GM19043 (cell line): ENCODE measurements around the gene DPH7.
"Not testable (repeated sequence)": the region's sequence is repeated elsewhere in the genome, so short reads cannot be mapped to it uniquely, and the experiment has no call there.

Experiments
- ATAC-seq: cut with Tn5 transposase; IDR thresholded peaks from one replicate; pipeline ENCODE4 v1.9.1; 2021; ENCODE audit warnings: low read depth; ENCODE audit not compliant: unreplicated experiment

DPH7 gene

DNA sequence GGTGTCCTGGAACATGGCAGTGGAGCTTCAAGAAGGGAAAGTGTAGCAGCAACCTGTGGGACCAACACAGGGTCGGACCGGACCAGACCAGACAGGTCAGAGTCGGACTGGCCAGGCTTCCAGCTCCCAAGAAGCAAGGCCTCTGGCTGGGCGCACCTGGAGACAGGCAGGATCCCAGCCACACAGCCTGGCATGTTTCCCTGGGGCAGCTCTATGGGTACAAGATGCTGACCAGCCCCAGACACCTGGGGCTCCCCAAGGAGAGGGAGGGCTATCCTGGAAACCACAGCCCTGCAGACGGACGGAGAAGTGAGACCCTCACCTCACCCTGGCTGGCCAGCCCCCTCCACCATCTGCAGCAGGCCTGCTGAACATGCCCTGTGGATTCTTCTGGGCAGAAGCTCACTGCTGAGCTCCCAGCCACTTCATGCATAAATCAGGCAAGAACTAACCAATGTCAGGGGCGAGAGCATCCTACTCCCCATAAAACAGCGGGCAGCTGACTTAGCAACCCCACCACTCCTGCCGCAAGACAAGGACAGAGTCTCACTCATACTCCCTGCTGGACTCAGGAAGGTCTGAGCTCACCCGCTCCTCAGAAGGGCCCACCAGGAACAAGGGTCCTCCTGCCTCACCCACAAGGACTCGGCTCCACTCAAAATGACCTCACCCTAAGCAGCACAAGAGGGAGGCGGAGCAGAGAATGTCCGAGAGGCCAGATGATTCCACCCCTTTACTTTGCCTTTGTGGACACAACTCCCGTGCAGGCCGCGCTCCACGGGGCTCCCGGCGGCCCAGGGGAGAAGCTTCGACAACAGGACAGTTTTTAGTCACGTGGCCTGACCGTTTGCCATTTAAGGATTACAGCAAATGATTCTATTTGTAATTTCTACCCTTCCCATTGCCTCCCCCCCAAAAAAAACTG, 2.9 kb upstream of the DPH7 start:
- no peak for ATAC-seq

DNA sequence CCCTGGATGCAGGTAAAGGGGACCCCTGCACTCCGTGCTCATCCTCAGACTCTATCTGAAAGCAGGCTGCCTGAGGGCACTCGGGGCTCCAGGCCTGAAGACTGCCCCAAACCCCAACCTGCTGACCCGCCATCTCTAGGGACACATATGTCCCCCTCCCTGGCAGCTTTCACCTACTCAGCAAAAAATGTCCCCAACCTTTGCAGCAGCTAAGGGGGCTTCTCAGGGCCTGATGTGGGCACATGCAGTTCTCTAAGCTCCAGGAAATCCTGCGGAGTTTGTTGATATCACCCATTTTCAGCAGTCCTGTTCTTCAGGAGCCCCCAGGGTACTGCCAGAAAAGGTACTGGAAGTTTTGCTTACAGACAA, 2.2 kb upstream of the DPH7 start:
- ATAC-seq: no peak

DNA sequence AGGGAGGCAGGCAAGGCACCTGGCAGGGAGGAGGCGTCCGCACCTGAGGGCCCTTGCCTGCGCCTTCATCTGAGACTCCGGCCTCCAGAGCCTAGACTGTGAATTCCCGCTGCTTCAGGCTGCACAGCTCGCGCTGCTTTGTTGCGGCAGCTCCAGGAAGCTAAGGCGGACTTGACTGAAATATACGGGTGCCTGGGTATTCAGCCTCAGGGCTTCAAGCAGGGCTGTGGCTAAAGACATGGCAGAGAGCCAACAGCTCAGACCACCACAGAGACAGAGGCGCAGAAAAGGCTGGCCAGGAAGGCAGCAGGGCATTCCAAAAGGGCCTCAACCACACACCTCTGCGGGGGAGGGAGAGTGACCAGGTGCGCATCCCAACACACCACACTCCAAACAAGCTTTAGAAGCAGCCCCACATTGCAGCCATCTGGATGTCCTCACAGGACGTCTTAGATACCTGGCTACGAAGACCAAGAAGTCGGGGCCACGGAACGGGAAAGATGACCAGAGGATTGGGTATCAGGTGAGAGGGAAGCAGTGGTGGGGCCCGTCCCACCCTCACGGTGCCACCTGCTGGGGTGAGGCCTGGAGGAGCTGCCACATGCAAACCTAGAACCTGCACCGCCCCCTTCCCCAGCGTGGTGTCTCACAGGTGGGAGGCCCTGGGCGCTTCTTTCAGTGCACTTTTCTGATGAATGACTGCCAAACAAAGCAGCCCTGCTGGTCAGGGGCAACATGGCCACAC, 1.7 kb upstream of the DPH7 start:
- ATAC-seq: no peak

DNA sequence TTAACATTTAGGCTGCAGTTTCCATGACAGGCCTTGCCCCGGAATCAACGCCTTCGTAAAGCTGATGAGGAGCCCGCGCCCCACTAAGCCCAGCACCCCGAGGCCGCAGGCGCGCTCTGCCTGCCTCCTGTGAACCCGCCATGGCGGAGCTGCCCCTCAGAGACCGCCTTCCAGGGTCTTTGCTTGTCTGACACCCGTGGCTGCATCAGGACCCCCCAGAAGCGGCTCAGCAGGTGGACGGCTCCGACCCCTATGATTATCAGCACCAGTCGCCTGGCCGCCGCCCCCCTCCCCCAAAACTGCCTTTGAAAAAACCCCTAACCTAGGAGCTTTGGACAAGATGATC, 507 bp upstream of the DPH7 start:
- ATAC-seq: no peak

DNA sequence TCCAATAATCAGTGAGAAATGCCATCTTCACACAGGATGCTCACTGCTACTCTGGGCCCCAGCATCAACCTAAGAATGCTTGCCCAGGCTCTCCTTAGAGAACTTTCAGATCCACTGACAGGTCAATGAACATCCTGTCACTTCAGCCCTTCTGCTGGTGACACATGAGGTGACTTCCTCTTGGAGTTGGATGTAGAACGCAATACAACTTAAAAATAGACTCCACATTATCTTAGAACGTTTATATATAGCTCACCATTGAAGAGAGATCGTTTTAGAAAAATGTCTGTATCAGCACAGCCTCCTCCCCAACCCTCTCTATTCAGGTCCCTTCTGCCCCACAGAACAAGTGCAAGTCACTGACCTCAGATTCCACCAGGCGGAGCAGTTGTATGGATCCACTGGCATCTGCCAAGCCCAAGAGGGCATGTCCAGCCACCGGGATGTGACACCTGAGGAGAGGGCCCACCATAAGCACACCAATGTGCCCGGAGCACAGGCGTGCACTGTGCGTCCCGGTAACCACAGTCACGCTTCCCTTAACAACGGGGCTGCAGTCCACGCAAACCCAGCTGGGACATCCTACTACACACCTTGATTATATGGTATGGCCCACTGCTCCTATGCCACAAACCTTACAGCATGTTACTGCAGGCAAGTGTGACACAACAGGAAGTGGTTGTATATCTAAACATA, 2.9 kb downstream of the DPH7 start:
- no peak for ATAC-seq

DNA sequence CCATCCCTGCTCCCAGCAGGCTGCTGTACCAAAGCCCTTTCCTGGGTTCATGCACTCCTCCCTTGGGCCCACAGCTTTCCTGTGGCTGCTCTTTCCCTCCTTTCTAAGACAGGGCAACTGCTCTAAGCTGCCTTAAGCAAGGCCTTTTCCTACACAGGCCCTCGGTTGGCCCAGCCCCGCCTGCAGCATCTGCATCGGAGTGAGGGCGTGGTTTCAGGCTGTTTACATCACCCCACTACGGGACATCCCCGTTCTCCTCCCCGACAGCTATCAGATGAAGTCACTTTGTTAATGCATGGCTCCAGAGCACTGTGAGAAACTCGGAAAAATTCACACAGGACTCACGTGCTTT, 3.4 kb downstream of the DPH7 start:
- ATAC-seq: no peak

DNA sequence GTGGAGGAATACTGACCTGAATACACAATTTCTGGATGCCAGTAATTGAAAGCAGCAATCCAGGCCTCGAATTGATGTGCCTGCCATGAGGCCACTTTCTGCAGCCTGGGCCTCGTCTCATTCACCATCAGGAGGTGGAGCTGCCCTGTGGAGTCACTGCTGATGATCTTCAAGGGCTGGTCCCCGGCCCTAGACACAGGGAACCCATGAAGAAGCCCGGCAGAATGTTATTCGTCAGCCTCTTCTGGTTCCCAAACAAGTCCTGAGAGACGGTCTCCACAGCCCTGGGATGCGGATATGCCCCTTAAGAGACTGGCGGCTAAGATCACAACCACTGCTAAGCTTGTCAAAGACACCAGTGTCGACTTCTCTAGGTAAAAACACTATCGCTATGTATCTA, 4.5 kb downstream of the DPH7 start:
- no peak for ATAC-seq

DNA sequence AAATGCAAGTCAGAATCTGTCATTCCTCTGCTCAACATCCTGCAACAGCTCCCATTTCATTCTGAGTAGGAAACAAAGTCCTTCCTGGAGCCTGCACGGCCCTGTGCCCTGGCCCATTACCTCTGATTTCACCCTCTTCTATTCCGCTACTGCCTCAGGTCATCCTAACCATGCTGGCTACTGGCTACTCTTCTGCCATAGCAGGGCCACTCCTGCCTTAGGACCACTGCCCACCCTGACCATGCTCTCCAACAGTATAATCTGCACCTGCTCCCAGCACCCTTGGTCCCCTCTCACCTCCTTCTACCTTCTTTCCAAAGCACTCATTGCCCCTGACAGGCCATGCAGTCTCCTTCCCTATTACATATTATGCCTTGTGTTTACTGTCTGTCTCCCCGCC, 8.2 kb downstream of the DPH7 start:
- ATAC-seq: no peak

DNA sequence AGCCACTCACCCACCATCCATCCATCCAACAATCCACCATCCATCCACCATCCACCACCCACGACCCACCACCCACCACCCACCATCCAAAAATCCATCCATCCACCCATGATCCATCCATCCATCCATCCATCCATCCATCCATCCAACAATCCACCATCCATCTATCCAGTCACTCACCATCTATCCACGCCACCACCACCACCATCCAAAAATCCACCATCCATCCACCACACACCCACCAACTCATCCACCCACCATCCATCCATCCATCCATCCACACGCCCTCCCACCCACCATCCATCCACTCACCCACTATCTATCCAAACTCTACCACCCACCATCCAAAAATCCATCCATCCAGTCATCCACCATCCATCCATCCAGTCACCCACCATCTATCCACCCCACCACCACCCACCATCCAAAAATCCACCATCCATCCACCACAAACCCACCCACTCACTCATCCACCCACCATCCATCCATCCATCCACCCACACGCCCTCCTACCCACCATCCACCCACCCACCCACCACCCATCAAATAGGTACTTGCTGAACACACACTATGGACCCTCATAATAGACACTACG, 9.0 kb downstream of the DPH7 start:
- no peak for ATAC-seq

DNA sequence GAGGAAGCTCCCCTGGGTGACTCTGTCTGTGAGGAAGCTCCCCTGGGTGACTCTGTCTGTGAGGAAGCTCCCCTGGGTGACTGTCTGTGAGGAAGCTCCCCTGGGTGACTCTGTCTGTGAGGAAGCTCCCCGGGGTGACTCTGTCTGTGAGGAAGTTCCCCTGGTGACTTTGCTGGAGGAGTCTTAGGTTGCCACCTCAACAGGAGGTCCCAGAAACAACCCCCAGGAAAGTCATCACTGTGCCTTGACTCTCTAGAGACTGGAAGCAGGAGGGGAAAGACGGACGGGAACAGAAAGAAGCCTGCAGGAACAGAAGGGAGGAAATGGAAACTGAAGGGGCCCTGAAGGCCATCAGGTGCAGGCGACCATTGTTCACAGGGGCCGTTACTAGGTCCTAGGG, 10.3 kb downstream of the DPH7 start:
- not testable (repeated sequence) for ATAC-seq

DNA sequence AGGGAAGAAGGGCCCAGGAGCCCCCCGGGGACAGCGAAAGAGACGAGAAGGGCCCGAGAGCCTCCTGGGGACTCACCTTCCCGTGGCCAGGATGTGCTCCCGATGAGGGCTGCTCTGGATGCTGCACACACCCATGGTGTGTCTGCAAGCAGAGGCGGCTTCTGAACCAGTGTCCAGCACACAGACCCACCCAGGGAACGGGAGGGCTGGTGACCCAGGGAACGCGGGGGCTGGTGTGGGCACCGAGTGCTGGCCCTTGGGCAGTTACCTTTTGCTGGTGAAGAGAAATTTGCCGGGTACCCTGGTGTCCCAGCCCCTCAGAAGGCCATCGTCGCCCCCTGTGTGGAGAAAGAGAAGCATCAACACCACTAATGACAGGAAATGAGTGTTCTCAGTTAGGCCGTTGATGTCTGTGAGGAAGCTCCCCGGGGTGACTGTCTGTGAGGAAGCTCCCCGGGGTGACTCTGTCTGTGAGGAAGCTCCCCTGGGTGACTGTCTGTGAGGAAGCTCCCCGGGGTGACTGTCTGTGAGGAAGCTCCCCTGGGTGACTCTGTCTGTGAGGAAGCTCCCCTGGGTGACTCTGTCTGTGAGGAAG, 13.8 kb downstream of the DPH7 start:
- ATAC-seq: no peak

DNA sequence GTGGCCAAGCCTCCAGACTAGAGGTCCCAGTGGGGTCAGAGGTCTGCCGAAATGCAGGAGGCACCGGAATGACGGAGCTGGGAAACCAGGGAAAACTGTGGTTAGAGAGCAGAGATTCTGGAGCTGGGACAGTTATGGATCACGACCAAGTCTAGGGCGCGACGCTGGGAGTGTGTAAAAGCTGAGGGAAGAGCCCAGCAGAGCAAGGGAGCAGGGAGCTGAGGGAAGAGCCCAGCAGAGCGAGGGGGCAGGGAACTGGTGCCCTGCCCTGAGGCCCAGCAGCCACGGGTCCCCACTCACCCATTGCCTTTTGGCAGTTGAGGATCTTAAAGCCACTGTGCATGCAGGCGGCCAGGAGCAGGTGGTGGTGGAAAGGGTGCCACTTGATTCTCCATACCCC, 14.6 kb downstream of the DPH7 start:
- no peak for ATAC-seq

DNA sequence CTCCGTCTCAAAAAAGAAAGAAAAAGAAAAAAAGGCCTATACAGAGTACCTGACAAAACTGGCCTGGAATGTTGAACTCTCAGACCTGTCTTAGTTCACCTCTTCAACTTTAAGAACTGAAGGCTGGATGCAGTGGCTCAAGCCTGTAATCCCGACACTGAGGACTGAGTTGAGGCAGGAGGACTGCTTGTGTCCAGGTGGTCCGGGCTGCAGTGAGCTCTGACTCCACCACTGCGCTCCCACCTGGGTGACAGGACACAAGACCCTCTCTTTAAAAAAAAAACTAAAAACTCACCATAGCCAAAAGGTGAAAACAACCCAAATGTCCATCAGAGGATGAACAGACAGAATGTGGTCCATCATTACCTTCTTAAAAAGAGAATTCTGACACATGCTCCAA, 20.6 kb downstream of the DPH7 start:
- no peak for ATAC-seq

DNA sequence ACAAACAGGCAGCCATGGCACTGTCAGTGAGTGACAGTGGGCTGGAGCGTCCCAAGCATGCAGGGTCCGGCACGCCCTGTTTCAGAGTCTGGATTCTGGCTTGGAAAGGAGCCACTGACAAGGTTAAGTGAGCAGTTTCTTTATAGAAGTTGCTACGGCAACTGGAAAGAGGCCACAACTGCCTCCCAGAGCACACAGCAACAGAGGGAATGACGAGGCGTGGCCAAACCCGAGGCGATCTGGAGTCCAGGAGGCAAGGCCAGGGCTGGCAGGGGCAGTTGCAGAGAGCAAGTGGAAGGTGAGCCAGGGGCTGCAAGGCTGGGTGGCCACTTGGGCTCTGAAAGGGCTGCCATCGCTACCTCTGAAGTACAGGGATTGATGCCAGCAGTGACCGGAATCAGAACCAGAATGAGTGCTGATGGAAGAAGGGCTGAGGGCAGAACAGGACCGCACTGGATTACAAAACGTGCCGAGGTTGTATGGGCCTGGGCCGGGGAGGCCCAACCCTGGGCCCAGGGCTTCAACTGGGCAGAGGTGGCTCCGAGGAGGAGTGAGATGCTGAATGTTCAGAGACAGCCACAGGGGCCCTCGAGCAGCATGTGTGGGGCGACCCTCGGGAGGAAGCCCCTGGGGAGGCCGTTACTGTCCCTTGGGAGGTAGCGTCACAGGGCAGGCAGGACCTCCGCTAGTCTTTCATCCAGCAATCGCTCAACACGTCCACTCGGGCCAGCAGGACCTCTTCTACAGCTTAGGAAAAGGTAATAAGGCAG, 22.5 kb downstream of the DPH7 start:
- no peak for ATAC-seq

DNA sequence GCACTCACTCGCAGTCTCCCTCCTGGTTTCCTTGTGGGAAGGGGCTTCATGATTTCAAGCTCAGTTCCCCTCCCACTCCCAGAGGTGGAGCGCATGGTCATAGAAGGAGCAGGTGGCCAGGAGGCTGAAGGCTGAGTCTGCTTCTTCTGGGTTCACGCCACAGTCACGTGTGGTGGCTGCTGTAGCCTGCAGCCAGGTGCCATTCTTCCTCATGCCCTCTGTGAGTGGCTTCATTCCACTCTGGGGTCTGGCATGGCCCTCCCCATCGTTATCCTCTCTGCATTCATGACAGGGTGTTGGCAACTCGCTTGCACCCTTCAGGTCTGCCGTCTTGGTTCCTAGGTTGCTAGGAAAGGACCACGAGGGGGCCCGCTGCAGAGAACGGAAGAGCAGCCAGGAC, 23.5 kb downstream of the DPH7 start:
- no peak for ATAC-seq

DNA sequence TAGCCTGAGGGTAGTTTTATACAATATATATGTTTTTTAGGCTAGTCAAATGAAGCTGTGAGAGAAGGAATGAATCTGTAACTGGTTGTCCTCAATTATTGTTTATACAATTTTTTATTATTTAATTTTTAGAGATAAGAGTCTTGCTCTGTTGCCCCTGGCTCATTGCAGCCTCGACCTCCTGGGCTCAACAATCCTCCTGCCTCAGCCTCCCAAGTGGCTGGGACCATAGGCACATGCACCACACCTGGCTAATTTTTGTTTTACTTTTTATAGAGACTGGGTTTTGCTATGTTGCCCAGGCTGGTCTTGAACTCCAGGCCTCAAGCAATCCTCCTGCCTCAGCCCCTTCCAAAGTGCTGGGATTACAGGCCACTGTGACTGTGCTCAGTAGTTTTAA, 24.4 kb downstream of the DPH7 start:
- ATAC-seq: no peak

DNA sequence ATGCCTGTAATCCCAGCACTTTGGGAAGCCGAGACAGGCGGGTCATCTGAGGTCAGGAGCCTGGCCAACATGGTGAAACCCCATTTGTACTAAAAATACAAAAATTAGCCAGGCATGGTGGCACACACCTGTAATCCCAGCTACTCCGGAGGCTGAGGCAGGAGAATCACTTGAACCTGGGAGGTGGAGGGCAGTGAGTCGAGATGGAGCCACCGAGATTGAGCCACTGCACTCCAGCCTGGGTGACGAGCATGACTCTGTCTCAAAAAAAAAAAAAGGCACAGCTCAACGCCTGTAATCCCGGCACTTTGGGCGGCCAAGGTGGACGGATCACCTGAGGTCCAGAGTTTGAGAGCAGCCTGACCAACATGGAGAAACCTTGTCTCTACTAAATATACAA, 25.1 kb downstream of the DPH7 start:
- ATAC-seq: not testable (repeated sequence)

DNA sequence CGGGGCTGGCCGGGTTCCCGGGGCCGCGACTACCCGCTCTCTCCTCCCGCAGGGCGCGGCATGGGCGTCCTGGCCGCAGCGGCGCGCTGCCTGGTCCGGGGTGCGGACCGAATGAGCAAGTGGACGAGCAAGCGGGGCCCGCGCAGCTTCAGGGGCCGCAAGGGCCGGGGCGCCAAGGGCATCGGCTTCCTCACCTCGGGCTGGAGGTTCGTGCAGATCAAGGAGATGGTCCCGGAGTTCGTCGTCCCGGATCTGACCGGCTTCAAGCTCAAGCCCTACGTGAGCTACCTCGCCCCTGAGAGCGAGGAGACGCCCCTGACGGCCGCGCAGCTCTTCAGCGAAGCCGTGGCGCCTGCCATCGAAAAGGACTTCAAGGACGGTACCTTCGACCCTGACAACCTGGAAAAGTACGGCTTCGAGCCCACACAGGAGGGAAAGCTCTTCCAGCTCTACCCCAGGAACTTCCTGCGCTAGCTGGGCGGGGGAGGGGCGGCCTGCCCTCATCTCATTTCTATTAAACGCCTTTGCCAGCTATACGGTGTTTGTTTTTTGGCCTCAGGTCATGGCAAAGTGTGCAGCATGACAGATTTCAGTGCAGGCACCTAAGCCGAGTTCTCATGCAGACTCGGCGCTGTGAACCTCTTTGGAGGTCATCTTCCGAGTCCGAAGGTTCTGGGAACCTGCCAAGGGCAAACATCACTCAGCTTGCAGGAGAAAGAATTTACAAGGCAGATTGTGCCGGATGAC, 26.5 kb downstream of the DPH7 start:
- ATAC-seq: peak; percentile 27

DNA sequence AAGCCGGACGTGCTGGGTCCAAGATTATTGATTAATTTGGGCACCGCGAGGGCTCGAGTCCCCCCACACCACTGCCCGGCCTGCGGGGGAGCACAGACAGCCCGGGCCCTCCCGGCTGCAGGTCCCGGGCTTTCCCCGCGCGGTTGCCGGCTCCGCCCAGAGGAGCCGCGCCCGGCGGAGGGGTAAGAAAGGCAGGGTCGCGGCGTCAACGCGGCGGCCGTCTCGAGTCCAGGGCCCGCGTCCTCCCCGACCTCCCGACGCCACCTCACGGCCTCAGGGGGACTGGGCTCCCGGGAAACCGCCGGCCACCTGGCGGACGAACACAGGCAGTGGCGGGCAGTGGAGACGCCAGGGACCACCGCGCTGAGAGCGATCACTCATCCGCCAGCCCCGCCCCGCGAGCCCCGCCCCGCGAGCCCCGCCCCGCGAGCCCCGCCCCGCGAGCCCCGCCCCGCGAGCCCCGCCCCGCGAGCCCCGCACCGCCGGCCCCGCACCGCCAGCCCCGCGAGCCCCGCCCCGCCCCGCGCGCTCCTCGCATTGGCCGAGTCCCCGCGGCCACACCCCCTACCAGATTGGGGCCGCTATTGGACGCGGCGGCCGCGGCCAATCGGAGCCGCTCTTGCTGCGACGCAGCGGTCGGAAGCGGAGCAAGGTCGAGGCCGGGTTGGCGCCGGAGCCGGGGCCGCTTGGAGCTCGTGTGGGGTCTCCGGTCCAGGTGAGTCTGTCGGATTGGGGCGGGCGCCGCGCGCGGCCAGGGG, 27.3 kb downstream of the DPH7 start, which contains the start of gene MRPL41:
TSS of gene MRPL41 (plus strand) at position 616 of the 758 bp plus-strand sequence. CDS start 203 bp downstream, outside the sequence.
- ATAC-seq: peak; percentile 82
